ENCODE results near the gene WDR54. TPM values are rescaled to one million over a fixed set of nuclear protein-coding genes. Genes with fewer than 3 reads are reported as not detected.

Gene WDR54
- 77.2 to 90.3 TPM (median 87.1 TPM) in 5 replicates for total RNA-seq (2022; extraction: Qiagen RNA extraction; ENCODE audit: low read depth)

DNA sequence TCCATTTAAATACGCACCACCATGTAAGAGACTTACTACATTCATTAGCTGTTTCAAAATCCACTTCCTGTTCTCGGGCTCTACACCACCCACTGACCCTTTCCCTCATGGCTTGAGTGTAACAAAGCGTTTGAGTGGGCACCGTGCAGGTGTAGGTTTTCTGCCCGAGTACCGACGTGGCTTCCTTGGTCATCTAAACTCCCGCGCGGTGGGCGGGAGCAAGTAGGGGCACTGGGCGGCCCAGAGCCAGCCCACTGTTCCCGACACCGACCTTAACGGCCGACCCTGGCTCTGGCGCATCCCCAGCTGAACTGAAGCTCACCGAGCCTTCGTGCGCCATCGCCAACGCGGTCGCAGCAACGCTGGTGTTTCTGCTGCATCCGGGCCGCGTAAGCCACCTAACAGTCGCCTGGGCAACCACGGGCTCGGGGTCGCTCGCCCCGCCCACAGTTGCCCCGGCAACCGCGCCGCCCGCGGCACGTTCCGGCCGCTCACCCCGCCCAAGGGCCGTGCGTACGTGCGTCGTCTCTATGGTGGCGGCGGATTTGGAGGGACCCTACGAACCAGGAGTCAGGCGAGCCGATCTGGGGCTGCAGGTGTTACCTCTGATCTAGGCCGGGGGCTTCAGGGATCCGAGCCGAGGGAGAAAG is at the start of gene WDR54, which contains the start of gene C2orf81:
Gene WDR54, plus strand, starts transcription at position 510 of the 650 bp plus-strand sequence. CDS start 424 bp downstream, outside the sequence.
Gene C2orf81, minus strand, starts transcription at position 399 of the 650 bp plus-strand sequence. Its CDS starts 59 bp downstream, at position 340.

DNA sequence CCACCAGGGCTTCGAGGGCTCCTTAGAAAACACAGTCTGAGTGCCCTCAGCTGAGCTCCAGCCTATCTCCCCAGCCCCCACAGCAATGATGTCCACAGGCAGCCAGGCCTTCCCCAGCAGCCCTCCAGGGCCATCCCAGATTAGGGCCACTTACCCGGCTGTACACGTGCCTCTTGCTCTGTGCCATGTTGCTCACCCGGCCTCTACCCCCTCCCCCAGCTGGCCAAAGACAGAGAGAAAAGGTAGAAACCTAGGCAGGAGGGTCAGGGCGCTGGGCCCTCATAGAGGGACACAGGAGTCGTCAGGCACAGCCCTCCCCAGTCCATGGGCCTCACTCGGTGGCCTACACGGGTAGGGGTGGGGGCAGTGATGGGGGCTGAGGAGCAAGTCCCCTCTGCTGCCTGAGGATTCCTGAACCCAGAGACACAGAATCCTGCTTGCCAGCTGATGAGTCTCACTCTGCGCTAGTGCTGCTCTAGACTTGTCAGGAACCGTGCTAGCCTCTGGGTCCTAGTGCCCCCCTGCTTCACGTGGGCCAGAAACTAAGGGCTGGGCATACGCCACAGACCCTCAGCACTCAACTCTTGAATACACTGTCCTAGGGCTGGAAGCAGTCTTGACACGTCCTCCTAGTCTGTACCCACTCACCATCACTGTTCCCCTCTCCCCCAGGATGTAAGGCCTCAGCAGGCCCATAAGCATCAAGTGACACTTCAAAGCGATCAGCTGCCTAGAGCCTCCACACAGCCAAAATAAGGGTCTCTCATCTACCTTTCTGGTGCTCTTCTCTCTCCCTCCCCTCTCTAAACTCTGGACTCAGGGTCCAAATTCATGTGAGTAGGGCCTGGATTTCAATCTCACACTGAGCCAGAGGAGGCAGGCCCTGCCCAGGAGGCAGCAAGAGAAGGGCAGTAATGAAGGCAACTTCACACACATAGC is 41.4 kb upstream of the WDR54 start, which contains the start of gene DCTN1:
Gene DCTN1, minus strand, starts transcription at position 461 of the 939 bp plus-strand sequence. Its CDS starts 274 bp downstream, at position 187.

DNA sequence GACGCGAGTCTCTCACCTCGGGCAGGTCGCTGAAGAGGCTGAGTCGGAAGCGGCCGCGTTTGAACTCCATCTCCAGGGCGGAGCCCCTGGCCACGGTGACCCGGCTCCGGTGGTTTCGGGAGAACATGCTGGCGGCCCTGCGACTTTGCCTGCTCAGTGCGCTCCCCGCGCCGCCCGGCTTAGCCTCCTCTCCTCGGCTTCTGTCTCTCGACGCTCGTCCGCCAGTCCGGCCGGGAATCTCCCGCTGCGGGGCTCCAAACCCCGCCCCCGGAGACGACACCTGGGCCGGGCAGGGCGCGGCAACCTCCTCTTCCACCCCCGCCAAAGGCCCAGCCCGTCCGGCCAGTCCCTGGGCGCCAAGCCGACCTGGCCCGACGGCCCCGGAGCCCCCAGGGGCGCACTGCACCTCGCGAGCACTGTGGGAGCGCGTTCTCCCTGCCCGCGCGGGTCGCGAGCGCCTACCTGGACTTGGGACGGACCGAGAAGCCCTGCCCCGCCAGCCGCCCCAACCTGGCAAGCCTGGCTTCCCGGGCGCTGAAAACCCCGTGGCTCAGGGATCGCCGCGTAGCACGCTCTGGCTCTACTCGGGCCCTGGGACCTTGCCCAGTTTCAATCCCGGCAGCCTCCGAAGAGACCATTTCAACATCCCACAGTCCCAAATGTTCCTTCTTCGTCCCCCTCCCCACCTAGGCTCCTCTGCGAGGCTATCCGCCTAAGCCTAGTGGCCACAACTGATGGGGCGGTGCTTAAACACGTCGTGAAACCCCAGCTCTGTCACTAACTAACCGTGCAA is 20.4 kb downstream of the WDR54 start, which contains the start of gene RTKN:
Gene RTKN, minus strand, starts transcription at position 248 of the 793 bp plus-strand sequence. Its CDS starts 121 bp downstream, at position 127.

GRCh38 chr2:74454654-74455511 is 33.4 kb downstream of the WDR54 start, which contains the start of gene INO80B:
Gene INO80B (plus strand): TSS chr2:74455087. CDS start chr2:74455117, 30 bp downstream.

DNA sequence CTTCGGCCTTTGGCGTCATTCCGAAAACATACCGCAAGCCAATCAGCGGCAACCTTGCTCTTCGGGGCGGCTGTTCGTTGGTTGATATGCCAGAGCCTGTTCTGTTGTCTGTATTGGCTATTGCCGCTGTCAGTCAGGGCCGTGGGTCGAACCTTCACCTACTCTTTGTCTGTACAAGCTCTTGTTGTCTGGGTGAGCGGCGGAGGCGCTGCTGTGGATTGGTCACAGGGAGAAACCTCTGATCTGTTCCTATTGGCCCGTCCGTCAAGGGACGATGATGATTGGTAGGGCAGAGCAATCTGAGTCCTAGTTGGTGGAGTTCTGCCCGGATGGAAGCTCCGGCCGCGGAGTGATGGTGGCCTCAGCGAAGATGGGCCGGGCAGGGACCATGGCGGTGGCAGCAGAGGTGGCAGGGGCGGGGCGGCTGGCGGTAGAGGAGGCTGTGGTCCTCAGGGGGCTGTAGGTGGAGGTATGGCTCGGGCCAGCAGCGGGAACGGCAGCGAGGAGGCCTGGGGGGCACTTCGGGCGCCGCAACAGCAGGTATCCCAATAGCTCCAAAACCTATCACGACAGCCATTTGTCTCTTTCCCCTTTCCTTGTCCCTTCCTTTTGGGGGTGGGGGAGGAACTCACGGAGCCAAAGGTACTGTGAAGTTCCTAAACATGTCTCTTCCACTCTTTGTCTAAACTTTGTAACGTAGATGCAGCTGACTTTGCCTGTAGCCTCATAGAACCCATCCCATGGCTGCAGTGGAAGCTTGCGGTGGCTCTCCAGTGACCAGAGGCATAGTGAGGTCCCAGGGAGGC is 36.8 kb downstream of the WDR54 start, which contains the start of gene WBP1:
Gene WBP1, plus strand, starts transcription at position 307 of the 806 bp plus-strand sequence. Its CDS starts 165 bp downstream, at position 472.

DNA sequence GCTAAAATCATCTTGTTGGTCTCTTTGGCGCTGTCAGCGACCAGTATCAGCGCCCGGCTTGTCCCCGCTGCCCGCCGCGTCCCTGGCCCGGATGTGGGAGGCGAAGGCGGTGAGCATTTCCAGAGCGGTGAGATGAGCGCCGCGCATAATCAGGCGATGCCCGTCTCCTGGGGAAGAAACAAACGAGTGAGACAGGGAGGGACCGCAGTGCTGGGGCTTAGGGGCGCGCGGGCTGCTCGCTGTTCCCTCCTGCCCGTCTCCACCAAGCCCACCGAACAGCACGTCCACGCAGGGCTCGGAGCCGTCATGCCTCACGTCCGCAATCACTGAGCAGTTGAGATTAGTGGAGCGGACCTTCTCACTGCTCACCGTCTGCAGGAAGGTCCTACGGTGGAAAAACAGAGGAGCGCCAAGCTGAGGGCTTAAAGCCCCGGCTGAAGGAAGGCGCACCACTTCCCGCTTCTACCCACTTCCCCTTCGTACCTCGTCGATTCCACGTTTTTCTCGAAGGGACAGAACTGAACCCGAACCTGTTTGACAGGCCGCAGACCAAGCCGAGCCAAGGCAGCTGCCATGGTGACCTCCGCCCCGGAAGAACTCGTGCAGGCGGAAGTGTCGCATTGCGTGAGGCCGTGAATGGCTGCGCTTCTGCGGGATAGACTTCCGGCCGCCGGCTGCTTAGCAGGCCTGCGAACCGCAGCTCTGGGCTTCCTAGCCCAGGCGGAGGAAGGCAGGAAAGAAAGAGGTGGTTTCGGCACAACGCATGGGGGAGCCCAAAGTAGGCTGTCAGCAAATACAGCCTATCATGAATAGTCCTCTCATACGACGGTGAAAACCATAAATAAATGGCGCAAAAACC is 50.8 kb downstream of the WDR54 start, which contains the start of gene MRPL53:
Gene MRPL53, minus strand, starts transcription at position 595 of the 859 bp plus-strand sequence. Its CDS starts 20 bp downstream, at position 575.

Other genes starting within 250 kb of the WDR54 start
- gene MOB1A, start 242.9 kb upstream of the WDR54 start, total RNA-seq (2022; extraction: Qiagen RNA extraction; ENCODE audit: low read depth), result 67.3 to 91.6 TPM (median 83.7 TPM) in 5 replicates
- 150 to 157 TPM (median 153 TPM) in 5 replicates for gene MTHFD2, start 223.1 kb upstream of the WDR54 start, total RNA-seq (2022; extraction: Qiagen RNA extraction; ENCODE audit: low read depth)
- 0.11 to 0.47 TPM (median 0.20 TPM) in 5 replicates for gene SLC4A5, start 78.3 kb upstream of the WDR54 start, total RNA-seq (2022; extraction: Qiagen RNA extraction; ENCODE audit: low read depth)
- gene DCTN1, start 41.4 kb upstream of the WDR54 start, total RNA-seq (2022; extraction: Qiagen RNA extraction; ENCODE audit: low read depth), result 107 to 153 TPM (median 145 TPM) in 5 replicates
- 2.2 to 4.1 TPM (median 3.2 TPM) in 5 replicates for gene C2orf81, start 111 bp upstream of the WDR54 start, total RNA-seq (2022; extraction: Qiagen RNA extraction; ENCODE audit: low read depth)
- 18.8 to 25.6 TPM (median 24.2 TPM) in 5 replicates for gene RTKN, start 20.2 kb downstream of the WDR54 start, total RNA-seq (2022; extraction: Qiagen RNA extraction; ENCODE audit: low read depth)
- gene INO80B, start 33.4 kb downstream of the WDR54 start, total RNA-seq (2022; extraction: Qiagen RNA extraction; ENCODE audit: low read depth), result 35.2 to 52.1 TPM (median 48.0 TPM) in 5 replicates
- 46.5 to 84.4 TPM (median 78.3 TPM) in 5 replicates for gene WBP1, start 36.7 kb downstream of the WDR54 start, total RNA-seq (2022; extraction: Qiagen RNA extraction; ENCODE audit: low read depth)
- gene MOGS, start 43.7 kb downstream of the WDR54 start, total RNA-seq (2022; extraction: Qiagen RNA extraction; ENCODE audit: low read depth), result 42.0 to 54.4 TPM (median 51.5 TPM) in 5 replicates
- 112 to 151 TPM (median 135 TPM) in 5 replicates for gene MRPL53, start 51.0 kb downstream of the WDR54 start, total RNA-seq (2022; extraction: Qiagen RNA extraction; ENCODE audit: low read depth)
- gene CCDC142, start 61.3 kb downstream of the WDR54 start, total RNA-seq (2022; extraction: Qiagen RNA extraction; ENCODE audit: low read depth), result 11.7 to 14.4 TPM (median 13.1 TPM) in 5 replicates
- 13.3 to 18.3 TPM (median 16.5 TPM) in 5 replicates for gene TTC31, start 61.4 kb downstream of the WDR54 start, total RNA-seq (2022; extraction: Qiagen RNA extraction; ENCODE audit: low read depth)
- 1.8 to 4.3 TPM (median 3.0 TPM) in 5 replicates for gene LBX2, start 77.9 kb downstream of the WDR54 start, total RNA-seq (2022; extraction: Qiagen RNA extraction; ENCODE audit: low read depth)
- 29.9 to 37.9 TPM (median 34.5 TPM) in 5 replicates for gene PCGF1, start 86.0 kb downstream of the WDR54 start, total RNA-seq (2022; extraction: Qiagen RNA extraction; ENCODE audit: low read depth)
- gene TLX2, start 92.7 kb downstream of the WDR54 start, total RNA-seq (2022; extraction: Qiagen RNA extraction; ENCODE audit: low read depth), result 0.19 to 0.36 TPM (median 0.28 TPM) in 5 replicates
- gene DQX1, start 104.5 kb downstream of the WDR54 start, total RNA-seq (2022; extraction: Qiagen RNA extraction; ENCODE audit: low read depth), result 0.05 to 0.42 TPM (median 0.08 TPM) in 4 of 5 replicates, not detected in the other
- gene AUP1, start 108.0 kb downstream of the WDR54 start, total RNA-seq (2022; extraction: Qiagen RNA extraction; ENCODE audit: low read depth), result 191 to 256 TPM (median 237 TPM) in 5 replicates
- gene HTRA2, start 108.2 kb downstream of the WDR54 start, total RNA-seq (2022; extraction: Qiagen RNA extraction; ENCODE audit: low read depth), result 31.9 to 41.6 TPM (median 37.7 TPM) in 5 replicates
- gene LOXL3, start 132.2 kb downstream of the WDR54 start, total RNA-seq (2022; extraction: Qiagen RNA extraction; ENCODE audit: low read depth), result 0.21 to 0.64 TPM (median 0.37 TPM) in 5 replicates
- 3.6 to 5.5 TPM (median 4.1 TPM) in 5 replicates for gene DOK1, start 133.0 kb downstream of the WDR54 start, total RNA-seq (2022; extraction: Qiagen RNA extraction; ENCODE audit: low read depth)
- not detected in 5 replicates for gene M1AP, start 226.6 kb downstream of the WDR54 start, total RNA-seq (2022; extraction: Qiagen RNA extraction; ENCODE audit: low read depth)
- gene SEMA4F, start 232.5 kb downstream of the WDR54 start, total RNA-seq (2022; extraction: Qiagen RNA extraction; ENCODE audit: low read depth), result 8.1 to 12.2 TPM (median 10.4 TPM) in 5 replicates

Measured in A549 treated with GW870086 at 1 μM for 4 hours (cell line).